Activated naive CD8-positive, alpha-beta T cell (primary cell): ENCODE results near the gene BCO1.

Source experiments
- H3K27ac Mint-ChIP-seq: one replicate; pipeline ENCODE4 v1.8.0; 2021; ENCODE audit warnings: mixed read lengths
- H3K27me3 Mint-ChIP-seq: one replicate; pipeline ENCODE4 v1.8.0; 2021; ENCODE audit warnings: mixed read lengths
- H3K36me3 Mint-ChIP-seq: one replicate; pipeline ENCODE4 v1.8.0; 2021; ENCODE audit warnings: mixed read lengths
- H3K4me1 Mint-ChIP-seq: one replicate; pipeline ENCODE4 v1.8.0; 2021; ENCODE audit warnings: low read depth, mixed read lengths
- H3K4me3 Mint-ChIP-seq: one replicate; pipeline ENCODE4 v1.8.0; 2021; ENCODE audit warnings: mild to moderate bottlenecking, mixed read lengths
- H3K9me3 Mint-ChIP-seq: one replicate; pipeline ENCODE4 v1.8.0; 2021; ENCODE audit warnings: low read depth, mixed read lengths

Gene BCO1

DNA sequence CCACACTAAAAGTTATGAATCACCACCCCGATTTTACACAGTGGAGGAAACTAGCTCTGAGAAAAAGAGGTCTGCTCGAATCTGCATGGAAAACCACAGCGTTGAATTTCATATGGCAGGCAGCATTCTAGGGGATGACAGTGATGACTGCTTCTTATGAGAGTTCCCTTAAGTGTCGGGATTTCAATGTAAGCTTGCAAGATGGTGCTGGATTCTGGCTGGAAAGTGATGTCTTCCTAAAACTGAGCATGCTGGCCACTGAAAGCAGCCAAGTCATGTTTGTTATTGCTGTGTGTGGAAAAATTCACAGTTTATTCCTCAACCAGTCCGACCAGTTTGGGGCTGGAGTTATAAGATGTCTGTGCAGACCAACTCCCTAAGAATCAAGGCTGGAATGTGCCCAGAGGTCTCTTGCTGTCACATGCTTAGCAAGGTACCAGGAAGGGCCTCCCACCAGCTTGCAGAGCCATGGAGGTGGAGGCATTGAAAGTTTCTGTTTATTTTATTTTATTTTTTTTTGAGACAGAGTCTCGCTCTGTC lies 39.1 kb downstream of the BCO1 start:
- no peak overlapping the region for H3K4me3 Mint-ChIP-seq
- H3K27me3 Mint-ChIP-seq: no peaks in the 10 kb centered on the region
- no peaks in the 10 kb centered on the region for H3K4me1 Mint-ChIP-seq
- H3K27ac Mint-ChIP-seq: no peak overlapping the region
- H3K36me3 Mint-ChIP-seq: no peaks in the 10 kb centered on the region
- H3K9me3 Mint-ChIP-seq: no peaks in the 10 kb centered on the region

DNA sequence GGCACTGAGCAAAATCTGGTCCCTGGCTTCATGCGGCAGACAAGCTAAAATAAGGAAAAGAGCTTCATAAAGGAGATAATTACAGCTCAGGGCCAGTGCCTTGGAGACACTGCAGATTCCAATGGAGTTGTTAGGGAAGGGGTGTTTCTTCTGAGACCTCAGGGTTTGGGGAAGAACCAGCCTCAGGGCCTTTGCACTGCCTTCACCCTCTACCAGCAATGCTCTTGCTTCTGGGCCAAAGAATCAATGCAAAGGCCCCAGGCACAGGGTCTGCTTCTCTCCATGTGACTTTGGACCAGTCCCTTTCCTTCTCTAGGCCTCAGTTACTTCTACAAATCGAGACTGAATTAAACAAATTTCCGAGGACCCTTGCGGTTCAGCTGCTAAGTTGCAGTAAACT lies 40.0 kb downstream of the BCO1 start:
- no peaks in the 10 kb centered on the region for H3K27me3 Mint-ChIP-seq
- no peak overlapping the region for H3K27ac Mint-ChIP-seq
- no peaks in the 10 kb centered on the region for H3K4me1 Mint-ChIP-seq
- H3K4me3 Mint-ChIP-seq: no peak overlapping the region
- H3K9me3 Mint-ChIP-seq: no peaks in the 10 kb centered on the region
- no peaks in the 10 kb centered on the region for H3K36me3 Mint-ChIP-seq

GRCh38 chr16:81279392-81279791 lies 40.9 kb downstream of the BCO1 start:
- H3K36me3 Mint-ChIP-seq: no peaks in the 10 kb centered on the region
- H3K27me3 Mint-ChIP-seq: no peaks in the 10 kb centered on the region
- no peaks in the 10 kb centered on the region for H3K4me1 Mint-ChIP-seq
- no peak overlapping the region for H3K4me3 Mint-ChIP-seq
- no peaks in the 10 kb centered on the region for H3K9me3 Mint-ChIP-seq
- H3K27ac Mint-ChIP-seq: no peak overlapping the region

DNA sequence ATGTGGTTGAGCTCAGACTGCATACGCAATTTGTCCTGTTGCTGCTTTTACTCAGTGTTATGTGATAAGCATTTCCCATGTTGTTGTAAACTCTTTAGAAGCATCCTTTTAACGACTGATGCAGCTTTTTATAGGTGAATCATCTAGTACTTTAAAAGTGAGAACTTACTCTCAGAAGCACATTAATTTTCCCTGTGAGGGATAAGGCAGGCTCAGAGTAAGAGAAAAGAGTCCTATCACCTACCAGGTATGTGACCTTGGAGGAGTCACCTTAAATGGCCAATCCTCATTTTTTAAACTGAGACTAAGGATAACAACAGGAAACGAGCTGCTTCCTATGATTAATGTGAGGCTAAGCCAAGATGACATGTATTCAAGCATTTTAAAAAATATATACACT lies 41.9 kb downstream of the BCO1 start:
- no peaks in the 10 kb centered on the region for H3K27me3 Mint-ChIP-seq
- H3K27ac Mint-ChIP-seq: no peak overlapping the region
- H3K4me3 Mint-ChIP-seq: no peak overlapping the region
- no peaks in the 10 kb centered on the region for H3K4me1 Mint-ChIP-seq
- H3K36me3 Mint-ChIP-seq: no peaks in the 10 kb centered on the region
- no peaks in the 10 kb centered on the region for H3K9me3 Mint-ChIP-seq

GRCh38 chr16:81283044-81283443 lies 44.6 kb downstream of the BCO1 start:
- Mint-ChIP-seq H3K27ac (no peak overlapping the region), H3K27me3 (no peaks in the 10 kb centered on the region), H3K9me3 (no peaks in the 10 kb centered on the region), H3K4me1 (no peaks in the 10 kb centered on the region), H3K4me3 (no peak overlapping the region), H3K36me3 (no peaks in the 10 kb centered on the region)

GRCh38 chr16:81284995-81285600 lies 46.6 kb downstream of the BCO1 start:
- Mint-ChIP-seq H3K36me3 (no peaks in the 10 kb centered on the region), H3K4me1 (no peaks in the 10 kb centered on the region), H3K4me3 (no peak overlapping the region), H3K27me3 (no peaks in the 10 kb centered on the region), H3K27ac (no peak overlapping the region), H3K9me3 (no peaks in the 10 kb centered on the region)

- no peaks in the 10 kb centered on the region for H3K9me3 Mint-ChIP-seq
- H3K27me3 Mint-ChIP-seq: no peaks in the 10 kb centered on the region
- H3K36me3 Mint-ChIP-seq: no peaks in the 10 kb centered on the region
- no peak overlapping the region for H3K27ac Mint-ChIP-seq
- H3K4me1 Mint-ChIP-seq: no peaks in the 10 kb centered on the region
- H3K4me3 Mint-ChIP-seq: no peak overlapping the region
These were observed 47.7 kb downstream of the BCO1 start for GRCh38 chr16:81286190-81286589.

DNA sequence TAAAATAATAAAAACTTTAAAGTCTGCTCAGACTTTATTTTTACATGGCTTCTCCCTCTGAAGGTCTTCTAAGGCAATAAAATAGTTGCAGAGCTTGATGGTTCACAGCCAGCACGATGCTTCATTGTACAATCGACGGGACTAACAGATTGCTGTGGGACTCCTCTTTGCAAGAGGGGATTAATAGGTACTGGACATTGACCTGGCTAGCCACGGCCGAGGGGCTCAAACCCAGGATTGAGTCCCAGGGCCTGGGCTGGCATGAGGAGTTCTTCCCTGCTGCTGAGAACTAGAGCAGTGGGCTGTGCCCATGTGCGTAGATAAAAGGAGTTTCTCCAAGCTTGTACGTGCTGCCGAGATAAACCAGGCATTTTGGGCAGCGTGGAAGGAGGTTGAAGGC lies 52.6 kb downstream of the BCO1 start:
- no peak overlapping the region for H3K4me3 Mint-ChIP-seq
- H3K4me1 Mint-ChIP-seq: no peaks in the 10 kb centered on the region
- H3K36me3 Mint-ChIP-seq: no peaks in the 10 kb centered on the region
- H3K27me3 Mint-ChIP-seq: peaks cover 7% of the 10 kb centered on the region
- H3K9me3 Mint-ChIP-seq: no peaks in the 10 kb centered on the region
- no peak overlapping the region for H3K27ac Mint-ChIP-seq

GRCh38 chr16:81292936-81293335 lies 54.4 kb downstream of the BCO1 start:
- Mint-ChIP-seq H3K4me1 (no peaks in the 10 kb centered on the region), H3K4me3 (no peak overlapping the region), H3K9me3 (no peaks in the 10 kb centered on the region), H3K27ac (no peak overlapping the region), H3K27me3 (peaks cover 9% of the 10 kb centered on the region), H3K36me3 (no peaks in the 10 kb centered on the region)

DNA sequence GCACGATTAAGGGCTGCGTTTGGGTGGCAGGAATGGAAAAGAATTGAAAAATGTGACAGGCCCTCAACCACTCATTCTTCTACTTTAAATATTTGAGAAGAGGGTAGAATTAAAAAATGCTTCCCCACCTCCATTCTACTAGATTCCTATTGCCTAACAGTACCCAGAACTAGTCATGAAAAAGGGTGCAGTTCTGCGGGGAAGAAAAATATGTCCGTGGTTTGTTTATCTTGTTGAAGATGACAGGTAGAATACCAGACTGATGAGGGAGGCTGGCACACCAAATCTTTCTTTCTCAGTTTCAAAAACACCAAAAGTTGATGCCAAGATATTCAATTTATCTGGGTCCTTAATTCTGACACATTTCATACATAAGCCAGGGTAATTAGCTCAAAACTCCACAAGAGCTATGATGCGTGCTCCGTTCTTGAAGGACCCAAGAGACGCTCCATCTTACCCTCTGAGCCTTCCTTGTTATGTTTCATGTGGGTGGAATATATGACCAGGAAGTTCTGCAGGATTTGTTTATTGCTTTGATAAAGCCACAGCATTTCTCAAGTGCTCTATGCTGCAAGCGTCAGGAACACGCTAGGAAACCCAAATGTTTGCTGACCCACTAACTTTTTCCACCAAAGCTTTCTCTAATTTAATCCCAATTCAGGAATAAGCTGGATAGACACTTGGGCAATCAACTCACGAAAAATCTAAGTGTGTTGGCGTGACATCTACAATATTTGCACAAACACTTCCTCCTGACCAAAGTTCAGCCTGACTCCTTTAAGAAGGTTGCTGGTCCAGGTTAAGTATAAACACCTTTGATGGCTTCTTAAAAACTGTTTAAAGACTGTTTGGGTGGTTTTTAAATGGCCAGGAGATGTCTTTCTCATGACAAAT lies 55.7 kb downstream of the BCO1 start:
- no peaks in the 10 kb centered on the region for H3K36me3 Mint-ChIP-seq
- H3K4me1 Mint-ChIP-seq: no peaks in the 10 kb centered on the region
- no peaks in the 10 kb centered on the region for H3K9me3 Mint-ChIP-seq
- H3K27ac Mint-ChIP-seq: no peak overlapping the region
- H3K27me3 Mint-ChIP-seq: peaks cover 9% of the 10 kb centered on the region
- no peak overlapping the region for H3K4me3 Mint-ChIP-seq

- H3K36me3 Mint-ChIP-seq: no peaks in the 10 kb centered on the region
These were observed 58.1 kb downstream of the BCO1 start for GRCh38 chr16:81296631-81297030.

GRCh38 chr16:81307770-81308169 lies 69.3 kb downstream of the BCO1 start:
- H3K36me3 Mint-ChIP-seq: no peaks in the 10 kb centered on the region
- no peaks in the 10 kb centered on the region for H3K27me3 Mint-ChIP-seq
- H3K4me1 Mint-ChIP-seq: peaks cover 36% of the 10 kb centered on the region
- no peaks in the 10 kb centered on the region for H3K9me3 Mint-ChIP-seq
- no peak overlapping the region for H3K4me3 Mint-ChIP-seq
- peak overlapping the region; percentile 59 for H3K27ac Mint-ChIP-seq

More at GRCh38 chr16:81296631-81297030, 58.1 kb downstream of the BCO1 start:
- H3K27ac Mint-ChIP-seq: no peak overlapping the region
- peaks cover 9% of the 10 kb centered on the region for H3K27me3 Mint-ChIP-seq
- H3K4me1 Mint-ChIP-seq: no peaks in the 10 kb centered on the region
- H3K9me3 Mint-ChIP-seq: no peaks in the 10 kb centered on the region
- H3K4me3 Mint-ChIP-seq: no peak overlapping the region

DNA sequence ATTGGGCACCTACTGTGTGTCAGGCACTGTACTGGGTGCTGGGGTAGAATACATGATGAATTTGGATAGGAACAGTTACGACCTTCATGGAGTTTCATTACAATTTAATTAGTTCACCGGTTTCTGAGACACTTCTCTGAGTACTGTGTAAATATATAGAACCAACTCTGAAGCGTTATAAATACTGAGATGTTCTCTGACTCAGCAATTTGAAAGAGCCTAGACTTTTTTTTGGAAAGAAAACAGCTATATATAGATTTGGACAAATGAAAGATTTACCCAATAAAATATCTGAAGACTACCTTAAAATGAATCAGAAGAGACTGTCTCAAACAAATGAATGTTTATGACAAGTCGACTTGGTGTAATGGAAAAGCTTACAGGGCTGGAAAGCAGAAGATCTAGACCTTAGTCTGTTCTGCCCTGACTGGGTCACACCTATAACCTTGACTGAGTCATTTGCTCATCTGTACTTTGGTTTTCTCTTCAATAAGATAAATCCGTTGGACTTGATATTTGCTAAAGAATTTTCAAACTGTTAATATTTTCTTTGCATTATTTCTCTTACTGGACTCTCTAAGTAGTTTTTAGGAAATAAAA lies 71.7 kb downstream of the BCO1 start:
- H3K27ac Mint-ChIP-seq: peak overlapping the region; percentile 86
- H3K27me3 Mint-ChIP-seq: no peaks in the 10 kb centered on the region
- H3K36me3 Mint-ChIP-seq: no peaks in the 10 kb centered on the region
- H3K4me3 Mint-ChIP-seq: peak overlapping the region; percentile 10
- H3K4me1 Mint-ChIP-seq: peaks cover 53% of the 10 kb centered on the region
- H3K9me3 Mint-ChIP-seq: no peaks in the 10 kb centered on the region

- Mint-ChIP-seq H3K4me1 (peaks cover 60% of the 10 kb centered on the region), H3K36me3 (no peaks in the 10 kb centered on the region), H3K27ac (peak overlapping the region; percentile 51), H3K4me3 (no peak overlapping the region), H3K27me3 (no peaks in the 10 kb centered on the region), H3K9me3 (no peaks in the 10 kb centered on the region)
These were observed 73.3 kb downstream of the BCO1 start for GRCh38 chr16:81311762-81312161.
